Endothelial cell of umbilical vein (primary cell): ENCODE measurements around the gene RAB8A.

Experiments used
- CTCF ChIP-seq, 2 donors: IDR thresholded peaks; 1 replicate in 1 of 2; 2 replicates in 1 of 2; pipeline ENCODE4 v1.5.1; 2011; ENCODE audit warnings: low read length in 2 of 2, mild to moderate bottlenecking in 2 of 2, moderate library complexity in 2 of 2, control low read depth in 1 of 2, inconsistent platforms in 1 of 2, low read depth in 1 of 2; ENCODE audit not compliant: insufficient read depth in 1 of 2; ENCODE audit errors: extremely low read depth in 1 of 2
- EZH2 ChIP-seq: IDR thresholded peaks from 2 replicates; pipeline ENCODE4 v1.6.1; 2012; ENCODE audit warnings: borderline replicate concordance, low read depth, mild to moderate bottlenecking, moderate library complexity, low read length, inconsistent platforms; ENCODE audit not compliant: severe bottlenecking
- FOS ChIP-seq: IDR thresholded peaks from 2 replicates; pipeline ENCODE4 v1.6.1; 2011; ENCODE audit warnings: mild to moderate bottlenecking, low read length, moderate library complexity, borderline replicate concordance; ENCODE audit not compliant: insufficient read depth
- JUN ChIP-seq: IDR thresholded peaks from 2 replicates; pipeline ENCODE4 v1.6.1; 2011; ENCODE audit warnings: borderline replicate concordance, low read depth; ENCODE audit not compliant: insufficient read length, insufficient read depth
- MAX ChIP-seq: IDR thresholded peaks from 2 replicates; pipeline ENCODE4 v1.6.1; 2011; ENCODE audit not compliant: insufficient read depth, insufficient read length
- MYC ChIP-seq: IDR thresholded peaks from one replicate; pipeline ENCODE4 v1.6.1; 2011; ENCODE audit warnings: mild to moderate bottlenecking, low read depth, low read length
- POLR2A ChIP-seq: IDR thresholded peaks from 2 replicates; pipeline ENCODE4 v1.6.1; 2012; ENCODE audit warnings: low read depth, mild to moderate bottlenecking, control low read depth, low read length
- POLR2AphosphoS5 ChIP-seq: IDR thresholded peaks from 2 replicates; pipeline ENCODE4 v1.6.1; 2012; ENCODE audit warnings: low read depth, mild to moderate bottlenecking, control low read depth, low read length, moderate library complexity; ENCODE audit not compliant: insufficient read depth

GRCh38 chr19:16112778-16113177 lies 1.1 kb downstream of the RAB8A start:
- TF ChIP-seq POLR2A (no peak), MAX (no peak), CTCF (IDR thresholded peaks at IDR 0.05; ENCODE audit: extremely low read depth in 1 of 2, insufficient read depth in 1 of 2, low read depth in 1 of 2, low read length in 2 of 2) (no peak), POLR2AphosphoS5 (no peak), FOS (no peak), EZH2 (no peak), JUN (no peak), MYC (no peak)
